Bone marrow (tissue), 2 donors: ENCODE measurements around the gene MOAP1.
"Not testable (repeated sequence)": the region's sequence is repeated elsewhere in the genome, so short reads cannot be mapped to it uniquely, and the experiment has no call there.

Experiments
- DNase-seq, 2 donors: peaks; one replicate each; lab custom pipeline; 2025; lab: John Stamatoyannopoulos, UW

Gene MOAP1

DNA sequence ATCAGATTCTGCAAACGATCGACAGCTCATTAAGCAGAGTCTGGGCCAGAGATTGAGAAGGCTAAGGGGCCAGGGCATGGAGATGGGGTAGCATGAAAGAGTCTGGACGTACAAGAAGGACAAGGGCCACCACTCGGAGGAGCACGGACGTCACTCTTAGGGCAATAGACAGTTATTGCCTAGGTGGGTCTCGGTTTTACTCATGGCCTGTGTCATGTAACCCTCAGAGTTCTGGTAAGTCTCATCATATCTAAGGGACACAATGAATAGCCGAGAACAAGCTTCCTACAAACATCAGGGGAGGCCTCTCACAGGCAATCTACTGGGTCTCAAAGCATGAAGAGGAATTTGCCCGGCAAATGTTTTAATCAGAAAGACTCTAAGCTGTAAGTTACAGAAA is 38.6 kb downstream of the MOAP1 start:
- DNase-seq = no peak

DNA sequence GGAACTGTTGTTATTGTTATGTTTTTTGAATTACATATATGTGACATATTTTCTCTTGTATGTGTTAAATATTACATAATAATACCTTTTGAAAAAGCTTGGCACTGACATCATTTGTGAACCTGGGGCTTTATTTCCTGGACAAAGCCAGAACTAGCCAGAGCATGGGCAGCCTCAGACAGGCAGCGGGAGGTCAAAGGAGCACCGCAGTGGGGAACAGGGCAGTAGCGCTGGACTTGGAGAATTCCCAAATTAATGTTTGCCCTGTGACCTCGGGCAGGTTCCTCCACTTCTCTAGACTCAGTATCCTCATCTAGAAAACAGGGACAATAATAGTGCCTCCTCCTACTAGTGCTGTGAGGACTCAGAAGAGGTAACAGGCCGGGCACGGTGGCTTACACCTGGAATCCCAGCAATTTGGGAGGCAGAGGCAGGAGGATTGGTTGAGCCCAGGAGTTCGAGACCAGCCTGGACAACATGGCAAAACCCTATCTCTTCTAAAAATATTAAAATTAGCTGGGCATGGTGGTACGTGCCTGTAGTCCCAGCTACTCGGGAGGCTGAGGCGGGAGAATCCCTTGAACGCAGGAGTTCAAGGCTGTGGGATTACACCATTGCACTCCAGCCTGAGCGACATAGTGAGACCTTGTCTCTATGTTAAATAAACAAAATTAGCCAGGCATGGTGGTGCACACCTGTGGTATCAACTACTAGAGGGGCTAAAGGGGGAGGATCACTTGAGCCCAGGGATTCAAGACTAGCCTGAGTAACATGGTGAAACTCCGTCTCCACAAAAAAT is 41.6 kb downstream of the MOAP1 start:
- no peak for DNase-seq

DNA sequence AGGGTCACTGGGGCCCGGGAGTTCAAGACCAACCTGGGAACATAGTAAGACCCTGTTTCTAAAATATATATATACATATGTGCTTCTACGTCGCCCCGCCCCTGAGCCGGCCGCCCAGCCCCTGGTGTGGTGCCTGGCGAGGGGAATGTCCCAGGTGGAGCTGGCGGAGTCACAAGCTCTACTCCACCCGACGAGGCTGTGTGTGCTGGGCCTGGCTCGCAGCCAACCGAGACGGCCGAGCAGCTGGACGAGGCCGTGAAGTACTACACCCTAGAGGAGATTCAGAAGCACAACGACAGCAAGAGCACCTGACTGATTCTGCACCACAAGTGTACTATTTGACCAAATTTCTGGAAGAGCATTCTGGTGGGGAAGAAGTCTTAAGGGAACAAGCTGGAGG is 46.8 kb downstream of the MOAP1 start:
- DNase-seq = no peak

DNA sequence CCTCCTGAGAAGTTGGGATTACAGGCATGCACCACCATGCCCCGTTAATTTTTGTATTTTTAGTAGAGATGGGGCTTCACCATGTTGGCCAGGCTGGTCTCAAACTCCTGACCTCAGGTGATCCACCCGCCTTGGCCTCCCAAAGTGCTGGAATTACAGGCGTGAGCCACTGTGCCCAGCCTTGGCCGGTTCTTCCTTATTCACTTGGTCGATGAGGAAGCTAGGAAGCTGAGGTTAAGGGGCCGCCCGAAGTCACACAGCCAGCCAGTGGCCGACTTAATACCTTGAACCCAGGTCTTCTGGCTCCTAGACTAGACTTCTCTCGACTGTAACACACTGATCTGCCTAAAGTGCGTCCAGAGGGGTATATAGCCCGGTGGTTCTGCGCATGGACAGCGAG is 48.2 kb downstream of the MOAP1 start:
- not testable (repeated sequence) for DNase-seq

DNA sequence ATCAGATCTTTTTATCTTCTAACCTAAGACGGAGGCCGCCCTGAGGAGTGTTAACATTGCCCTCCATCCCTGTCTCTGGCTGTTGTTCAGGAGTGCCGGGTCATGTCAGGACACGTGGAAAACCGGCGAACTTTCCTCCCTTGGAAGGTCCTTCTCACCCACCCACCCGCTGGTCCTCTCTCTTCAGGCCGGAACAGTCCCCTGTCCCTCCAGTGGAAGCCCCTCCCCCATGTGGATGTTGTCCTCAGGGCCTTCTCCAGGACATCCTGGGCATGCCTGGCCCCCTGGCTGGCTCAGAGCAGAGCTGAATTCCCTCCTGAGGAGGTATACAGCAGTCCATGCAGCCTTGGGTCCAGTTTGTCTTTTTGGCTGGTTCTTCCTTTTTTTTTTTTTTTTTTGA is 48.7 kb downstream of the MOAP1 start:
- no peak for DNase-seq

DNA sequence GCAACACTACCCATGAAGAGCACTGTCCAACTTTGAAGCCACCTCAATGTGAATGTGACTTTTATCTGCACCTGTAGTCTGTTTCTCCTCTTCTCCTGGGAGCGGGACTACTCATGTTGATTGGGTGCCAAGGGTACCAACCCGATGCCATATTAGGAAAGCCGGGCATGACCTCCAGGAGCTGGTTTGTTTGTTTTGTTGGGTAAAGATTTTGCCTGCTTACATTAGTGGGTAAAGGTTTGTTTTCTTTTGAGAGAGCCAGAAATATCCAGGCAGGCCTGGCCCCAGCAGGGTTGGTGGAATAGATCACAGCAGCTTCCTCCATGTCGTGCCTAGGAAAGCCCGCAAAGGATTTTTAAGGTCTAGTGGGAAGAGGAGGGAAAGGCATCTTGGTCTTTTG is 49.3 kb downstream of the MOAP1 start:
- no peak for DNase-seq

DNA sequence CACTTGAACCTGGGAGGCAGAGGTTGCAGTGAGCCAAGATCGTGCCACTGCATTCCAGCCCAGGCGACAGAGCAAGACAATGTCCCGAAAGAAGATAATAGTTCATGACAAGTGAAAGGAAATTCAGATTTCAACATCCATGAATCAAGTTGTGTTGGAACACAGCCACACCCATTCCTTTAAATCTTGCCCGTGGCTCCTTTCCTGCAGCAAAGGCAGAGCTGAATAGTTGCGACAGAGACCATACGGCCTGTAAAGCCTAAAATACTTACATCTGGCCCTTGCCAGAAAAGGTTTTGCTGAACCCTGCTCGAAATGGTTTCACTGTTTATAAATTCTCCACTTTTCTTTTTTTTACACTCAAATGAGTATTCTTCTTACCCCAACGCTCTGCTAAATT is 51.2 kb downstream of the MOAP1 start:
- no peak for DNase-seq

DNA sequence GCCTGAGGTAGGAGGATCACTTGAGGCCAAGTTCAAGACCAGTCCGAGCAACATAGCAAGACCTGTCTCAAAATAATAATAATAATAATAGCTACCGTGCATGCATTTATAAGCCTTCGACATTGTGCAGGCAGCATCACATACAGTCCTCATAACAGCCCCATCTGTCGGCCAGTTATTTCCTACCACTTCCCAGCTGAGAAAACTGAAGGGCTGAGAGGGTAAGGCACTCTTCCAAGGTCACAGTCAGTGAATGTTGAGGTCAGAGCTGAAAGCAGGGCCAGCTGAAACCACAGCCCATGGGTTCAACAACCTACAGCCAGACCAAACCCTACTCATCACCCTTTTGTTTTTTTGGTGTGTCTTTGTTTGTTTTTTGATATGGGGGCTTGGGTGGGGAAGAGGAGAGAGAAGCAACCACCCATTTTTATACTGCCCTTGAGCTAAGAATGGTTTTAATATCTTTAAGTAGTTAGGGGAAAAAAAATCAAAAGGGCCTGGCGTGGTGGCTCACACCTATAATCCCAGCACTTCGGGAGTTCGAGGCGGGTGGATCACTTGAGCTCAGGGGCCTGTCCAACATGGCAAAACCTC is 52.1 kb downstream of the MOAP1 start:
- no peak for DNase-seq
